GM21367 (cell line): Measurements from ENCODE around the gene COBL.

Experiments used
- ATAC-seq: cut with Tn5 transposase; IDR thresholded peaks from one replicate; pipeline ENCODE4 v1.9.1; 2021; ENCODE audit not compliant: unreplicated experiment

COBL gene

GRCh38 chr7:50977421-50977820, 339.2 kb downstream of the COBL start:
- no peak for ATAC-seq

GRCh38 chr7:50976064-50976463, 340.5 kb downstream of the COBL start:
- no peak for ATAC-seq

GRCh38 chr7:50974240-50974639, 342.4 kb downstream of the COBL start:
- ATAC-seq, result no peak

GRCh38 chr7:50973814-50974213, 342.8 kb downstream of the COBL start:
- ATAC-seq, result no peak

- ATAC-seq, result no peak
Measured at GRCh38 chr7:50970092-50970491, 346.5 kb downstream of the COBL start.
